Mesendoderm (in vitro differentiated cells): ENCODE data around the gene GIMAP8.

Experiments
- DNase-seq: peaks from one replicate; pipeline ENCODE4 v3.0.0; 2013
- H2AK5ac ChIP-seq: 2 replicates; pipeline ENCODE4 v1.6.1; 2013; ENCODE audit warnings: low read length, inconsistent platforms
- H2BK120ac ChIP-seq: 2 replicates; pipeline ENCODE4 v1.6.1; 2013; ENCODE audit warnings: low read depth, mild to moderate bottlenecking, low read length, moderate library complexity, mixed read lengths
- H2BK15ac ChIP-seq: replicated peaks from 2 replicates; pipeline ENCODE4 v1.6.1; 2013; ENCODE audit warnings: low read depth, mild to moderate bottlenecking, moderate library complexity
- H2BK5ac ChIP-seq: 2 replicates; pipeline ENCODE4 v1.6.1; 2013; ENCODE audit warnings: low read length, inconsistent platforms
- H3K18ac ChIP-seq: 2 replicates; pipeline ENCODE4 v1.6.1; 2013; ENCODE audit warnings: mild to moderate bottlenecking, low read length, mixed read lengths
- H3K23ac ChIP-seq: one replicate; pipeline ENCODE4 v1.6.1; 2013; ENCODE audit warnings: low read length
- H3K27ac ChIP-seq: 2 replicates; pipeline ENCODE4 v1.5.1; 2013; ENCODE audit warnings: low read depth, mild to moderate bottlenecking, inconsistent platforms, low read length, moderate library complexity
- H3K27me3 ChIP-seq: 2 replicates; pipeline ENCODE4 v1.6.1; 2013; ENCODE audit warnings: low read length, control low read depth, mild to moderate bottlenecking, inconsistent platforms; ENCODE audit not compliant: insufficient read depth, poor library complexity
- H3K36me3 ChIP-seq: 2 replicates; pipeline ENCODE4 v1.6.1; 2013; ENCODE audit warnings: low read length, inconsistent platforms; ENCODE audit not compliant: control insufficient read depth, insufficient read depth
- H3K4ac ChIP-seq: one replicate; pipeline ENCODE4 v1.6.1; 2013; ENCODE audit warnings: low read depth, mild to moderate bottlenecking, low read length, moderate library complexity
- H3K4me1 ChIP-seq: 2 replicates; pipeline ENCODE4 v1.6.1; 2013; ENCODE audit warnings: low read depth, low read length, inconsistent platforms; ENCODE audit not compliant: control insufficient read depth
- H3K4me2 ChIP-seq: 2 replicates; pipeline ENCODE4 v1.6.1; 2013; ENCODE audit warnings: low read length
- H3K4me3 ChIP-seq: 2 replicates; pipeline ENCODE4 v1.5.1; 2013; ENCODE audit warnings: mild to moderate bottlenecking, low read length
- H3K56ac ChIP-seq: one replicate; pipeline ENCODE4 v1.6.1; 2013; ENCODE audit warnings: low read length
- H3K79me1 ChIP-seq: 2 replicates; pipeline ENCODE4 v1.6.1; 2013; ENCODE audit warnings: low read length, inconsistent platforms
- H3K79me2 ChIP-seq: 2 replicates; pipeline ENCODE4 v1.6.1; 2013; ENCODE audit warnings: mild to moderate bottlenecking, low read length; ENCODE audit not compliant: control insufficient read depth, insufficient read depth
- H3K9ac ChIP-seq: 2 replicates; pipeline ENCODE4 v1.6.1; 2013; ENCODE audit warnings: low read length, inconsistent platforms
- H4K5ac ChIP-seq: one replicate; pipeline ENCODE4 v1.6.1; 2013; ENCODE audit warnings: low read length
- H4K8ac ChIP-seq: one replicate; pipeline ENCODE4 v1.6.1; 2013; ENCODE audit warnings: low read depth, mild to moderate bottlenecking, control low read depth, low read length, moderate library complexity
- WGBS: extraction: QIAGEN DNeasy Blood & Tissue Kit; methylation state at CpG from one replicate; pipeline ENCODE4 v1.1.7; 2013; ENCODE audit warnings: low lambda C conversion rate, missing lambda C conversion rate; ENCODE audit not compliant: insufficient coverage; ENCODE audit errors: extremely low coverage; 5-methylcytosine and 5-hydroxymethylcytosine counted together

Gene GIMAP8

GRCh38 chr7:150461520-150461919 lies 11.1 kb downstream of the GIMAP8 start:
- Histone ChIP-seq H3K4me3 (no peak overlapping the region), H3K36me3 (no peaks in the 10 kb centered on the region), H2AK5ac (no peak overlapping the region), H2BK5ac (no peak overlapping the region), H3K79me2 (no peaks in the 10 kb centered on the region), H3K23ac (no peak overlapping the region), H3K27me3 (no peaks in the 10 kb centered on the region), H3K4me2 (no peak overlapping the region), H3K27ac (no peak overlapping the region), H3K18ac (no peak overlapping the region), H3K4ac (no peak overlapping the region), H2BK120ac (no peak overlapping the region), H3K9ac (no peak overlapping the region), H4K5ac (no peak overlapping the region), H4K8ac (no peak overlapping the region), H3K56ac (no peak overlapping the region), H3K79me1 (no peaks in the 10 kb centered on the region), H3K4me1 (no peaks in the 10 kb centered on the region), H2BK15ac (no peak overlapping the region)
- DNase-seq, result no peak
- no CpG with 5 or more reads among the region's 1 CpG for WGBS

DNA sequence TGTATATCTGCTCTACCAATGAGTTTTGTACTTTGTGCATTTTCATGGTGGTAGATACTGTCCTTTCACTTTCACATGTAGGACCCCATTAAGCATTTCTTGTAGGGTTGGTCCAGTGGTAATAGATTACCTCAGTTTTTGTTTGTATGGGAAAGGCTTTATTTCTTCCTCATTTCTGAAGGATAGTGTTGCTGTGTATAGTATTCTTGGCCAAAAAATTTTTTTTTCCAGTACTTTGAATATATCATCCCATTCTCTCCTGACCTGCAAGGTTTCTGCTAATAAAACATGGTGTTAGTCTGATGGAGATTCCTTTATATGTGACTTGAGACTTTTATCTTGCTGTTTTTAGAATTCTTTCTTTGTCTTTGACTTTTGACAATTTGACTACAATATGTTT lies 12.0 kb downstream of the GIMAP8 start:
- Histone ChIP-seq H2BK5ac (no peak overlapping the region), H3K4me1 (no peaks in the 10 kb centered on the region), H2BK15ac (no peak overlapping the region), H3K79me2 (no peaks in the 10 kb centered on the region), H3K4me2 (no peak overlapping the region), H2AK5ac (no peak overlapping the region), H4K8ac (no peak overlapping the region), H3K4me3 (no peak overlapping the region), H3K36me3 (no peaks in the 10 kb centered on the region), H3K18ac (no peak overlapping the region), H3K27ac (no peak overlapping the region), H3K4ac (no peak overlapping the region), H3K9ac (no peak overlapping the region), H3K27me3 (no peaks in the 10 kb centered on the region), H3K79me1 (no peaks in the 10 kb centered on the region), H3K23ac (no peak overlapping the region), H3K56ac (no peak overlapping the region), H2BK120ac (no peak overlapping the region), H4K5ac (no peak overlapping the region)
- no peak for DNase-seq

DNA sequence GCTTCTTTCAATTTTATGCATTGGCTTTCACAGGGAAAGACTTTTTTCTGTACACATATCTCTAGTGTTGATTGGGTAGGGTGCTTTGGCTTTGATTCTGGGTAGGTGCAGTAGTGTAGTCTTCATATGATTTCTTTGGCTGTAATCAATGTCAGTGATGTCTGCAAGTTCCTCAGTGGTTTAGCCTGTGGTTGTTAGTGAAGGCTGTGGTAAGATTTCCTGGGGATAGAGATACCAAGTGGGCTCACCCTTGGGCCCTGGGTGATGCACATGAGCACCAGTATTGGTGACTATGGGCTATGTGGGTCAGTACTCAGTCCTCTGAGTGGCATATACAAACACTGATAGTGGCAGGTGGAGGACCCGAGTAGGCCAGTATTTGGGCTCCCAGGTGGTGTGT lies 13.0 kb downstream of the GIMAP8 start:
- Histone ChIP-seq H3K79me2 (no peaks in the 10 kb centered on the region), H3K9ac (no peak overlapping the region), H3K27ac (no peak overlapping the region), H3K36me3 (no peaks in the 10 kb centered on the region), H2BK5ac (no peak overlapping the region), H3K23ac (no peak overlapping the region), H3K4me1 (no peaks in the 10 kb centered on the region), H3K4me2 (no peak overlapping the region), H3K4me3 (no peak overlapping the region), H3K56ac (no peak overlapping the region), H4K8ac (no peak overlapping the region), H3K4ac (no peak overlapping the region), H3K79me1 (no peaks in the 10 kb centered on the region), H4K5ac (no peak overlapping the region), H3K18ac (no peak overlapping the region), H2BK120ac (no peak overlapping the region), H2AK5ac (no peak overlapping the region), H2BK15ac (no peak overlapping the region), H3K27me3 (no peaks in the 10 kb centered on the region)
- WGBS, result no CpG with 5 or more reads among the region's 1 CpG
- no peak for DNase-seq

GRCh38 chr7:150464962-150465361 lies 14.5 kb downstream of the GIMAP8 start:
- Histone ChIP-seq H2AK5ac (no peak overlapping the region), H2BK120ac (no peak overlapping the region), H3K79me1 (no peaks in the 10 kb centered on the region), H3K4me2 (no peak overlapping the region), H3K4me1 (no peaks in the 10 kb centered on the region), H3K4me3 (no peak overlapping the region), H3K23ac (no peak overlapping the region), H3K4ac (no peak overlapping the region), H3K36me3 (no peaks in the 10 kb centered on the region), H3K18ac (no peak overlapping the region), H4K5ac (no peak overlapping the region), H3K9ac (no peak overlapping the region), H2BK15ac (no peak overlapping the region), H3K27ac (no peak overlapping the region), H4K8ac (no peak overlapping the region), H3K27me3 (no peaks in the 10 kb centered on the region), H2BK5ac (no peak overlapping the region), H3K56ac (no peak overlapping the region), H3K79me2 (no peaks in the 10 kb centered on the region)
- no peak for DNase-seq
- no CpG with 5 or more reads among the region's 1 CpG for WGBS

DNA sequence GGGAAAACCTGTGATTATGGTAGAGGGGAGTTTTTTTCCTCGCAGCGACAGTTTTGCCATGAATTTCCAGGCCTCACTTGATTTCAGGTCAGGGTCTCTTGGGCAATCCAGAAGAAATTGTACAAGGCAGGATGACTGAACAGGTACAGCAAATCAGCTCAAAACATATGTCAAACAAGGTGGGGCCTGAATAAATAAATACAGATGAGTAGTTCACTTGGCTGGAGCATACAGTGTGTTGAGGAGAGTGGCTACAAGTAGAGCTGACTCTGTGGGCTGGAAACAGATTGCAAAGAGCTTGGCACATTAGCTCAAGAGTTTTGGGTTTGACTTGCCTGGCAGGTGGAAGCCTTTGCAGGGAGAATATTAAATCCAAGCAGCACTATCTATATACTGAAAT lies 15.0 kb downstream of the GIMAP8 start:
- Histone ChIP-seq H3K4me1 (no peaks in the 10 kb centered on the region), H2BK120ac (no peak overlapping the region), H4K8ac (no peak overlapping the region), H3K23ac (no peak overlapping the region), H3K4me2 (no peak overlapping the region), H3K4me3 (no peak overlapping the region), H4K5ac (no peak overlapping the region), H2BK15ac (no peak overlapping the region), H3K56ac (no peak overlapping the region), H3K4ac (no peak overlapping the region), H3K9ac (no peak overlapping the region), H3K79me1 (no peaks in the 10 kb centered on the region), H2BK5ac (no peak overlapping the region), H3K36me3 (no peaks in the 10 kb centered on the region), H3K27me3 (no peaks in the 10 kb centered on the region), H2AK5ac (no peak overlapping the region), H3K27ac (no peak overlapping the region), H3K18ac (no peak overlapping the region), H3K79me2 (no peaks in the 10 kb centered on the region)
- WGBS, result no CpG with 5 or more reads among the region's 2 CpGs
- no peak for DNase-seq

DNA sequence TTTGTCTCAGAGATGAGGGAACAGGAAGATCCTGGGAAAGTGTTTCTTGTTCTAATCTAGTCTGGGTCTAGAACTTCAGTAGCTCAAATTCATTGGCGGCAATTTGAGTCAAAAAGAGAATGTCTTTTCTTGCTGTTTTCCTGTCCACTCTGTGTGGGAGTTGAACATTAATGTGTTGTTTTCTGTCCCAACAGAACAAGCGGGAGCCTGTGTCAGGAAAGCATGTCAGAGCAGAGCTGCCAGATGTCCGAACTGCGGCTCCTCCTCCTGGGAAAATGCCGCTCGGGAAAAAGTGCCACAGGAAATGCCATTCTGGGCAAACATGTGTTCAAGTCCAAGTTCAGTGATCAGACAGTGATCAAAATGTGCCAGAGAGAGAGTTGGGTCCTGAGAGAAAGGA lies 16.0 kb downstream of the GIMAP8 start:
- no peaks in the 10 kb centered on the region for H3K4me1 ChIP-seq
- H3K27me3 ChIP-seq, result no peaks in the 10 kb centered on the region
- H3K18ac ChIP-seq, result no peak overlapping the region
- no peaks in the 10 kb centered on the region for H3K36me3 ChIP-seq
- no peak overlapping the region for H3K4ac ChIP-seq
- DNase-seq, result no peak
- H3K27ac ChIP-seq, result no peak overlapping the region
- H3K4me2 ChIP-seq, result no peak overlapping the region
- no peak overlapping the region for H4K5ac ChIP-seq
- WGBS, result no CpG with 5 or more reads among the region's 6 CpGs
- H2BK15ac ChIP-seq, result no peak overlapping the region
- no peak overlapping the region for H2BK5ac ChIP-seq
- no peak overlapping the region for H3K56ac ChIP-seq
- no peak overlapping the region for H3K4me3 ChIP-seq
- no peak overlapping the region for H3K9ac ChIP-seq
- H3K23ac ChIP-seq, result no peak overlapping the region
- H2AK5ac ChIP-seq, result no peak overlapping the region
- H4K8ac ChIP-seq, result no peak overlapping the region
- no peaks in the 10 kb centered on the region for H3K79me1 ChIP-seq
- no peaks in the 10 kb centered on the region for H3K79me2 ChIP-seq
- H2BK120ac ChIP-seq, result no peak overlapping the region
